Mucosa of rectum (tissue), 2 donors: ENCODE results near the gene NBAS.
"Not testable (repeated sequence)": the region's sequence is repeated elsewhere in the genome, so short reads cannot be mapped to it uniquely, and the experiment has no call there.

ENCODE experiments used
- H3K27ac ChIP-seq, 2 donors: one replicate each; pipeline ENCODE4 v1.7.0; 2013; ENCODE audit warnings: inconsistent platforms in 2 of 2, low read depth in 2 of 2, low read length in 2 of 2
- H3K27me3 ChIP-seq, 2 donors: one replicate each; pipeline ENCODE4 v1.7.0; 2013; ENCODE audit warnings: low read length in 2 of 2; ENCODE audit not compliant: control insufficient read depth in 2 of 2, insufficient read depth in 2 of 2
- H3K36me3 ChIP-seq, 2 donors: one replicate each; pipeline ENCODE4 v1.7.0; 2013; ENCODE audit warnings: low read length in 2 of 2; ENCODE audit not compliant: control insufficient read depth in 2 of 2, insufficient read depth in 2 of 2
- H3K4me1 ChIP-seq, 2 donors: one replicate each; pipeline ENCODE4 v1.7.0; 2013; ENCODE audit warnings: low read length in 2 of 2, mild to moderate bottlenecking in 1 of 2; ENCODE audit not compliant: control insufficient read depth in 2 of 2, insufficient read depth in 2 of 2
- H3K4me3 ChIP-seq, 2 donors: one replicate each; pipeline ENCODE4 v1.7.0; 2013; ENCODE audit warnings: low read length in 2 of 2
- H3K9ac ChIP-seq, 2 donors: one replicate each; pipeline ENCODE4 v1.7.0; 2013; ENCODE audit warnings: low read length in 2 of 2, low read depth in 1 of 2, mild to moderate bottlenecking in 1 of 2
- H3K9me3 ChIP-seq, 2 donors: one replicate each; pipeline ENCODE4 v1.7.0; 2013; ENCODE audit warnings: low read length in 2 of 2; ENCODE audit not compliant: control insufficient read depth in 2 of 2
- donor health status: healthy.
- donor health status: Normal muscosa, but diverticular disease.

Gene NBAS

GRCh38 chr2:15427987-15428386 is 133.1 kb downstream of the NBAS start:
- H3K9me3 ChIP-seq, result no peaks in the 10 kb centered on the region
- no peak overlapping the region for H3K9ac ChIP-seq
- H3K27me3 ChIP-seq, result no peaks in the 10 kb centered on the region
- peaks cover 0 to 2% of the 10 kb centered on the region in 2 donors for H3K4me1 ChIP-seq
- H3K27ac ChIP-seq, result no peak overlapping the region
- H3K4me3 ChIP-seq, result no peak overlapping the region
- H3K36me3 ChIP-seq, result peaks cover 2 to 10% of the 10 kb centered on the region in 2 donors

GRCh38 chr2:15426606-15427005 is 134.5 kb downstream of the NBAS start:
- Histone ChIP-seq H3K9ac (no peak overlapping the region), H3K36me3 (peaks cover 2 to 10% of the 10 kb centered on the region in 2 donors), H3K4me3 (no peak overlapping the region), H3K4me1 (peaks cover 0 to 2% of the 10 kb centered on the region in 2 donors), H3K27ac (no peak overlapping the region), H3K9me3 (no peaks in the 10 kb centered on the region), H3K27me3 (no peaks in the 10 kb centered on the region)

GRCh38 chr2:15425712-15426111 is 135.4 kb downstream of the NBAS start:
- H3K27ac ChIP-seq, result no peak overlapping the region
- H3K4me1 ChIP-seq, result peaks cover 0 to 2% of the 10 kb centered on the region in 2 donors
- H3K27me3 ChIP-seq, result no peaks in the 10 kb centered on the region
- no peak overlapping the region for H3K4me3 ChIP-seq
- H3K9ac ChIP-seq, result no peak overlapping the region
- peaks cover 2 to 10% of the 10 kb centered on the region in 2 donors for H3K36me3 ChIP-seq
- no peaks in the 10 kb centered on the region for H3K9me3 ChIP-seq

- Histone ChIP-seq H3K4me1 (peaks cover 0 to 2% of the 10 kb centered on the region in 2 donors), H3K9me3 (no peaks in the 10 kb centered on the region), H3K27me3 (no peaks in the 10 kb centered on the region), H3K27ac (no peak overlapping the region), H3K9ac (no peak overlapping the region), H3K4me3 (no peak overlapping the region), H3K36me3 (peaks cover 2 to 10% of the 10 kb centered on the region in 2 donors)
These were observed 139.4 kb downstream of the NBAS start for GRCh38 chr2:15421753-15422152.

- no peak overlapping the region for H3K9ac ChIP-seq
- no peaks in the 10 kb centered on the region for H3K4me1 ChIP-seq
- H3K9me3 ChIP-seq, result no peaks in the 10 kb centered on the region
- no peak overlapping the region for H3K4me3 ChIP-seq
- peaks cover 9 to 24% of the 10 kb centered on the region in 2 donors for H3K36me3 ChIP-seq
- H3K27ac ChIP-seq, result no peak overlapping the region
- H3K27me3 ChIP-seq, result no peaks in the 10 kb centered on the region
These were observed 145.4 kb downstream of the NBAS start for GRCh38 chr2:15415748-15416147.

GRCh38 chr2:15412779-15413178 is 148.4 kb downstream of the NBAS start:
- Histone ChIP-seq H3K9me3 (no peaks in the 10 kb centered on the region), H3K4me3 (no peak overlapping the region), H3K4me1 (no peaks in the 10 kb centered on the region), H3K36me3 (peaks cover 11 to 24% of the 10 kb centered on the region in 2 donors), H3K9ac (no peak overlapping the region), H3K27ac (no peak overlapping the region), H3K27me3 (no peaks in the 10 kb centered on the region)

GRCh38 chr2:15412309-15412708 is 148.8 kb downstream of the NBAS start:
- Histone ChIP-seq H3K4me3 (no peak overlapping the region), H3K27ac (no peak overlapping the region), H3K9me3 (no peaks in the 10 kb centered on the region), H3K9ac (no peak overlapping the region), H3K4me1 (no peaks in the 10 kb centered on the region), H3K36me3 (peaks cover 11 to 24% of the 10 kb centered on the region in 2 donors), H3K27me3 (no peaks in the 10 kb centered on the region)

- Histone ChIP-seq H3K4me1 (no peaks in the 10 kb centered on the region), H3K9ac (no peak overlapping the region), H3K27ac (no peak overlapping the region), H3K36me3 (peaks cover 11 to 24% of the 10 kb centered on the region in 2 donors), H3K27me3 (no peaks in the 10 kb centered on the region), H3K9me3 (no peaks in the 10 kb centered on the region), H3K4me3 (no peak overlapping the region)
These were observed 150.2 kb downstream of the NBAS start for GRCh38 chr2:15410884-15411283.

- Histone ChIP-seq H3K27ac (no peak overlapping the region), H3K4me3 (no peak overlapping the region), H3K9ac (no peak overlapping the region), H3K4me1 (no peaks in the 10 kb centered on the region), H3K9me3 (no peaks in the 10 kb centered on the region), H3K27me3 (no peaks in the 10 kb centered on the region), H3K36me3 (peaks cover 8 to 10% of the 10 kb centered on the region in 2 donors)
These were observed 152.4 kb downstream of the NBAS start for GRCh38 chr2:15408759-15409158.

GRCh38 chr2:15407666-15408065 is 153.5 kb downstream of the NBAS start:
- Histone ChIP-seq H3K27me3 (no peaks in the 10 kb centered on the region), H3K36me3 (peaks cover 2 to 10% of the 10 kb centered on the region in 2 donors), H3K9ac (no peak overlapping the region), H3K4me3 (no peak overlapping the region), H3K4me1 (no peaks in the 10 kb centered on the region), H3K27ac (no peak overlapping the region), H3K9me3 (no peaks in the 10 kb centered on the region)

- H3K4me3 ChIP-seq, H3K27ac ChIP-seq, H3K36me3 ChIP-seq, H3K9ac ChIP-seq, H3K27me3 ChIP-seq, H3K9me3 ChIP-seq, H3K4me1 ChIP-seq: not testable (repeated sequence)
These were observed 156.6 kb downstream of the NBAS start for GRCh38 chr2:15404511-15404910.
